IPS-18c (cell line): ENCODE measurements around the gene STAMBPL1.
"Not testable (repeated sequence)": the region's sequence is repeated elsewhere in the genome, so short reads cannot be mapped to it uniquely, and the experiment has no call there.

Experiments
- H3K4me3 ChIP-seq: 2 replicates; pipeline ENCODE4 v1.7.0; 2013; ENCODE audit warnings: low read depth, mild to moderate bottlenecking, low read length, moderate library complexity; ENCODE audit not compliant: insufficient read depth
- H3K9me3 ChIP-seq: one replicate; pipeline ENCODE4 v1.6.1; 2013; ENCODE audit warnings: mild to moderate bottlenecking, low read length, moderate library complexity; ENCODE audit not compliant: control insufficient read depth, insufficient read depth

The STAMBPL1 gene

DNA sequence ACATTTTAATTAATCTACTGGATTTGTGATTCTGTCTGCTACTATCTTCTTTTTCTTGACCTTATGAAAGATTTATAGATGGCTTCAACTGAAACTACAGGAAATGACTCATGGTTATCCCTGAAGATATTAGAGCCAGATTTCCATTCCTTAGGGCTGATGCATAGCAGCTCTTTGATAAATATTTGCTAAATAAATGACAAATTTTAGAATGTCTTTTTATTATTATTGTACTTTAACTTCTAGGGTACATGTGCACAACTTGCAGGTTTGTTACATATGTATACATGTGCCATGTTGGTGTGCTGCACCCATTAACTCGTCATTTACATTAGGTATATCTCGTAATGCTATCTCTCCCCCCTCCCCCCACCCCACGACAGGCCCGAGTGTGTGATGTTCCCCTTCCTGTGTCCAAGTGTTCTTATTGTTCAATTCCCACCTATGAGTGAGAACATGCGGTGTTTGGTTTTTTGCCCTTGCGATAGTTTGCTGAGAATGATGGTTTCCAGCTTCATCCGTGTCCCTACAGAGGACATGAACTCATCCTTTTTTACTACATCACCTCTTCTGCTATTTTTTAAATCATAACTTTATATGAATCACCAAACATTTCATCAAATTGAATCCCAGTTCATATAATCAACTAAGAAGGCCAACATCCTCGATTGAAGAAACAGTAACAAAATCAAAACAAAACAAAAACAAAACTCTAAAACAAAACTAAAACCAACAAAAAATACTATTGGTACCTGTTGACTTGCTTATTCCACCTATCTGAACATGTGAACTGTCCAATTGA, 2.8 kb downstream of the STAMBPL1 start:
- not testable (repeated sequence) for H3K9me3 ChIP-seq, H3K4me3 ChIP-seq

DNA sequence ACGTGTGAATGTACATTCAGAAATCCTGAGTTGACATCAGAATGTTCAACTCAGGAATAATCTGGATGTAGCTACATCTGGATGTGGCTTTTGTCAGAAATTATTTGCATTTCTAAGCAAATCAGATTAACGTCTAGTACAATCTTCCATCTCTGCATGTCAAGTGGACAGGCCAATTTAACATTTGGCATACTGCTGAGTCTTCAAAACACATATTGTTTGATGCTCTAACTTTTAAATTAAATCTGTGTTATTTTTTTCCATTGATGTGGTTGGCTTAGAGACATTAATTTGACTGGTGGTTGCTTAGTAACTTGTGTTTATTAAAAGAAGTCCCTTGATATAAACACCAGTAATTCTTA, 3.4 kb downstream of the STAMBPL1 start:
- Histone ChIP-seq H3K4me3 (no peak overlapping the region), H3K9me3 (peaks cover 2% of the 10 kb centered on the region)

DNA sequence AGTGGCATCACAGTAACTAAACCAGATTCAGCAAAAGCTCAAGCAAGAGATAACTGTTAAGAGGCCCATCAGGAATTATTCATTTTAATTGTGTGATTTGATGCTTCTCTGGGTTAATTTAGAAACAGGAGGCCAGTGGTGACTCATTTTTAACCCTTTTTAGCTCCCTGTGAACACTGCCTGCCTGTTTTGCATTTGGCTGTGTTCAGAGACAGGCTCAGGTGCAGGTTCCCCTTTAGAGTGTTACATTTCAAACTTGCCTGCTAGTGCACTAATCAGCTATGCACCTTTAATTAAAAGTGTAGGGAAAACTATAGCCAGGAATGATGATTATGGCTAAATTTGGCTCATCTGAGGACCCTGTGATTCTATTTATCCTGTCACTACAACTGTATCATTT, 6.5 kb downstream of the STAMBPL1 start:
- Histone ChIP-seq H3K9me3 (no peaks in the 10 kb centered on the region), H3K4me3 (no peak overlapping the region)

DNA sequence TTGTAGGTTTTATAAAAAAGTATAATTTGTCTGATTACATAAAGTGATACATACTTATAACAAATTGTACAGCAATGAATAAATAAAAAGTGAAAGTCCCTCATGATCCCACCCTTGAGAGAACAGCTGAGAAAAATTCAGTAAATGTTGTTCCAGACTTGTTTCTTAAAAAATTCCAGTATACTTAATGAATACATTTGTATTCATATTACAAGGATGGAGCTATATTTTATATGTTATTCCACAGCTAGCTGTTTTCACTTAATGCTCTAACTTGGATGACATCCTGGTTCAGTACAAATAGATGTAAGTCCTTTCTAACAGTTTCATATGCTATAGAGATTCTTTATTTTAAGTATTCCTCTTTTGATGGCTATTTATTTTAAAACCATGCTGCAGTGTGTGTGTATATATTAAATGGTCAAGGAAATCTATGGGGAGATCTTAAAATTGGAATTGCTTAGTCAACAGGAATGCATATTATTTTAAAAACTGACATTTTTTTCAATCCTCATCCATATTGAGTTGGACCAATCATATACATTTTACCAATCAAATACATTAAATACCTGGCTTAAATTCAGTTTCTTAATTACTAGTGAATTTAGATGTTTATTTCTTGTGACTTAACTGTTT, 8.9 kb downstream of the STAMBPL1 start:
- Histone ChIP-seq H3K4me3 (no peak overlapping the region), H3K9me3 (no peaks in the 10 kb centered on the region)

DNA sequence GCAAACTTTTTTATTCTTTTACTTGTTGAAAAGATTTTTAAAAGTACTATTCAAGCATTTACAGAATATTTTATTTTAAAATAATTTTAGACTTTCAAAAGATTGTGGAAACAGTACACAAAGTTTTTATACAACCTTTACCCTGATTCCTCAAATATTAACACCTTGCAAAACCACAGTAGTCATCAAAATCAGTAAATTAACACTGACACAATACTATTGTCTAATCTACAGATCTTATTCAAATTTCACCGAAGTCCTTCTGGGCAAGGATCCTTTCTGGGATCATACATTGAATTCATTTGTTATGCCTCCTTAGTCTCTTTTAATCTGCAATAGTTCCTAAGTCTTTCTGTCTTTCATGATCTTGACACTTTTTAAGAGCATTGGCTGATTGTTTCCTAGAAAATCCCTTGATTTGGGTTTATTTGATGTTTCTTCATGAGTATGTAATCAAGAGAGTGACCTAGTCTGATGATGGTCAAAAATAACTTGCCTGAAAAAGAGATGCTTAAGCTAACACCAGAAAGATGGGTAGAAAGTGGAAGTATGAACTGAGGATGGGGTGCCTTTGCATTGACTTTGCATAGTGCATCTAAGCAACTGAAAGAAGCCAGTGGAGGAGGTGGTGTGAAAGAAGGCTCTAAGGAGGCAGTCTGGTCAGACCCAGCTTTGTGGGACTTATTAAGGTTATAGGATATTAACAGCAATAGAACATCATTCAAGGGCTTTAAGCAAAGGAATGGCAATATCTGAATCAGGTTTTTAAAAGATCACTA, 9.7 kb downstream of the STAMBPL1 start:
- Histone ChIP-seq H3K4me3 (no peak overlapping the region), H3K9me3 (no peaks in the 10 kb centered on the region)

DNA sequence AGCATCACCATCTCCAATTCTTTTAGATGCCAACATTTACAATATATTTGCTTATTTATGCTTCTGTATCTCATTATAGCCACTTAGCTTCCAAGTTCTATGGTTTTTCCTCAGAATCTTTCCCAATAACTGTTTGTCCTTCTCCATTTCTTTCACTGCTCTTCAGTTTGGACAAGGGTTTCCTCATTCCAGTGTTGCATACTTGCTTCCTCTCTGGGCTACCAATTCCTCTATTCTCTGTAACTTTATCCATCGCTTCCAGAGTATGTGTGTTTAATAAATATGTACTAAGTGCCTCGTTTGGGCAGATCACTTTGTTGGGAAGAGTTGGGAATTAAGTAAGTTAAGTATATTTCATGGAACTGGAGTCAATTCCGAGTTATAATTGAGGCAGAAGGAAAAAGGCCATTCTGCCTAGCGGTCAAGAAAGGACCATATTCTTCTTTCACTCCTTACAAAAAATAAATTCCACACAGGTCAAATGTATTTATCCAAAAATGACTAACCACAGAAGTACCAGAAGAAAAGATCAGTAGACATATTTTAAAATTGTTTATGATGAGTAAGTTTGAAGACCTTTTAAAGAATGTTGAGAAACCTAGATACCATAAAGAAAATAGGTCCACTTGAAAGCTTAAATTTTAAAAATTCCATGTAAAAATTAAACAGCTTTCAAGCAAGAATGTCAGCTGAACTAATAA, 10.8 kb downstream of the STAMBPL1 start:
- Histone ChIP-seq H3K4me3 (no peak overlapping the region), H3K9me3 (no peaks in the 10 kb centered on the region)

DNA sequence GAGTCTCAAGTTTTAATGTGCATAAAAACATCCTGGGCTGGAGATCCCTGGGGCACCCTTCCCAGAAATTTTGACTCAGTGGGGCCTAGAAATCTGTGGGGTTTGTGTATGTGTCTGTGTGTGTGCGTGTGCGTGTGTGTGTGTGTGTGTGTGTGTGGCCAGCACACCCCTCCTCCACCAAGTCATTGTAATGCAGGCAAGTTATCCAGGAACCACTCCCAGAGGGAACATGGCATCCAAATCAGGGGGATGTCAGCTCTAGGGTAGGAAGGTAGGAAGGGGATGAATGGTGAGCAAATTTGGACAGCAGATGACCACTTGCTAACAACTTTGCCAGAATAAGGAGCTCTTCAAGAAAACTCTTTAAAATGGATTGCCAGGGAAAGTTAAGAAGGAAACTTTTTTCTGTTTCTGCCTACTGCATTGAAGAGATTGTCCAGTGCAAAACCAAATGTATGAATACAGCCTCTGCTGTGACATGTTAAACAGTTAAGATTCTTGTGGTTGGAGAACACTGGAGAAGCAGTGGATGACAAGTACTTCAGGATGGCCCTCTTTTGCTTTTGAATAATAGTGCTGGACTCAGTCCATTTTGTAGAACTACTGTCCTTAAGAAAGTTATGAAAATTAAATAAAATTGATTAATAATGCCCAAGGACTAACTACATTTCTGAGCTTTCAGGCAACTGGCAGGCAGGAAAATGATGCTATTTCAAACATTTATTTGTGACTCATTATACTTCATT, 12.3 kb downstream of the STAMBPL1 start:
- no peaks in the 10 kb centered on the region for H3K9me3 ChIP-seq
- no peak overlapping the region for H3K4me3 ChIP-seq

DNA sequence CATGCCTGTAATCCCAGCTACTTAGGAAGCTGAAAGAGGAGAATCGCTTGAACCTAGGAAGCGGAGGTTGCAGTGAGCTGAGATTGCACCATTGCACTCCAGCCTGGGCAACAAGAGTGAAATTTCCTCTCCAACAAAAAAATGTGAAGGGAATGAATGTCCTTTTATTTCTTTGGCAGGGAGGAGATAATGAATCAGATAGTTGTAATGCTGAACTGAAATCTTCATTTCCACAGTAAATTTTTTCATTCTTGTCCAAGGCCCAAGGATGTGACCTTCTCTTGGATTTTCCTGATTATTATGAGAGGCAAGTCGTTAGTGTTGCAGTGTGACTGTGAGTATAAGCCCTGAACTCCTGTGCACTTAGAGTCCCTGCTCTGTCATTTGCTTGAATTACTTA, 13.6 kb downstream of the STAMBPL1 start:
- no peaks in the 10 kb centered on the region for H3K9me3 ChIP-seq
- no peak overlapping the region for H3K4me3 ChIP-seq

DNA sequence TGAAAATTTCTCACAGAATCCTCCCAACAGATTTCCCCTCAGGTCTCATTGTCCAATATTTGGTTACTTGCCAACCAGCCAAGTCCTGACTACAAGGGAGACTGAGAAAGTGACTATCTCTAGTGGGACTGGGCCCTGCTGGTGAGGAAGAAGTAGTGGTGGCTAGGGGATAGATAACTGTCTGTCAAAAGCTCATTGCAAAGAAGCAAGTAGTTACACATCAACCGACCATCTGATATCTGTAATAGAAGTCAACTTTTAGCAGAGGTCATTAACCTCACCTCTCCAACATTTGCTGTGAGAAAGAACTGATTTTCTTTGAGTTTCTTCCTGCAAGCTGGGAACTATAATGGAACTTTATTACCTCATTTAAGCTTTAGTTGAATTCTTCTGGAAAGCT, 15.2 kb downstream of the STAMBPL1 start:
- Histone ChIP-seq H3K4me3 (no peak overlapping the region), H3K9me3 (no peaks in the 10 kb centered on the region)

DNA sequence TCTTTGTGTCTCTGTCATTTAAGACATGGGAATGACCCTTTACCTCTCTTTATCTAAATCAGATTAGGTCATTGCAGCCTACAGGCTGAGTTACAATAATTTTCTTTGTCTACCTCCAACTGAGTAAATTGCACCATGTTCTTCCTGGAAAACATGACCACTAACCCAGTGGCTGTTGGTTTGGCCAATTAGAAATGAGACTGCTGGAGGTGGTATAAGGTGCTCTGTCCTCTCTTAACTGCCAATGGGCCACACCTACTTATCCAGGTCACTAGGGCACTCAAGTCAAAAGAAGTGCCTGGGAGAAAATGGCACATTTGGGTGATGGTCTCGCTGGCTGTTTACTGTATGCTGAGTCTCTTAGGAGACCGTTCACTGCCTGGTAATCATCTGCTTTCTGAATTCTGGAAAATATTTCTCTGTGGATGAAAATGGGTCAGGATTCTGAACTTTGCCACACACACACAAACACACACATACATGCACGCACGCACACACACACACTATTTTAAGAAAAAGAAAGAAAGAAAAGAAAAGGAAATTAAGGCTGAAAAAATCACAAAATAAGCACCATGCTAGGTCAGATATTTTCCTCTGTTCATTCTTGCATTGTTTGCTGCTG, 16.4 kb downstream of the STAMBPL1 start:
- Histone ChIP-seq H3K9me3 (no peaks in the 10 kb centered on the region), H3K4me3 (no peak overlapping the region)

DNA sequence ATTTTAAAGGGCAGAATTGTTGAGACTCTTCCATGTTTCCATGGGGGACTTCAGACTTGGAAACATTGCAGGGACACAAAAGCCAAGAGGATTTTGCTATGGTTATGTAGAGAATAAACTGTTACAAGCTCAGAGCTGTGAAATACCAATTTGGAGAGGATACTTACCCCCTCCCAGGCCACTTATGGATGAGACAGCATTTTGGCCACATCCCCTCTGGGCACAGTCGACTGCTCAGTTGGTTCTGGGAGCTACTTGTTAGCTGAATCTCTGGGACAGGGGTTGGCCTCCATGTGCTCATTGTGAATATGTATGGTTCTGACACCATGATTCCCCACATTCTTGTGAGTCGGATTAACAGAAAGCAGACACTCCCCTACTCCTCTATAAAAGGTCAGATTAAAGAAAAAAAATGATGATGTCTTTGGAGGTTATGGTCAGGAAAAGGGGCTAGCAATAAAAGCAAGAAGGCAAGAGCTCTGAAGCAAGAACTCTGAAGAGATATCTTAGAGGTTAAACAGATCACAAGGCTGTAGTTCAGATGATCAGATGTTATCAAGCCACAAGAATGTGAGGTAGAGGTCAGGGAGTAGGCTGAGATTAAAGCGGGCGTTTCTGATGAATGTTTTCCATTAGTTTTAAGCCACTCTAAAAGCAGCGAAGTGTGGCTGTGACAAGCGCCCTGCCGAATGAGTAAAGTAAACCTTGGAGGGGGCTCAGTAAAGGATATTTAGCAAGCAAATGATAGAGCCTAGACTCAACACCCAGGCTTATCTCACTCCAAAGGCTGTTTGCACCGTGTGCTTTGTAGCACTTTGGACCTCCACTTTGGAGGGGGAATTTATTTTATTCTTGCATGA, 17.2 kb downstream of the STAMBPL1 start:
- Histone ChIP-seq H3K9me3 (no peaks in the 10 kb centered on the region), H3K4me3 (no peak overlapping the region)

DNA sequence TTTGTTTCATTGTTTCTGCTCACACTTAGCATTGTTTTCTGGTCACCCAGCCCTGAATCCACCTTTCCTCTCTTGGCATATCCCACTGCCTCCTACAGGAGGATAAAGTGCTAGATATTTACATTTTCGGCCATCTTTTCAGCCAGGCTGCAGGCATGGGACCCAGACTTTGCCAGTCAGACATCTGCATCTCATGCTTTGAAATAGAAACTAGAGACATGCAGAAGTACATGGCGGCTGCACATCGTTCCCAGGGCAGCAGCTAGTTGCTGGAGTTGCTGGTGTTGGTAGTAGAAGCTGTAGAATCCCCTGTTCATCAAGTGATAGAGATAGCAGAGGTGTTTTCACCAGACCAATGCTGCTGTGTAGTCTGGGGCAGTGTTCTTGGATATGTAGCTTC, 18.7 kb downstream of the STAMBPL1 start:
- no peaks in the 10 kb centered on the region for H3K9me3 ChIP-seq
- no peak overlapping the region for H3K4me3 ChIP-seq

DNA sequence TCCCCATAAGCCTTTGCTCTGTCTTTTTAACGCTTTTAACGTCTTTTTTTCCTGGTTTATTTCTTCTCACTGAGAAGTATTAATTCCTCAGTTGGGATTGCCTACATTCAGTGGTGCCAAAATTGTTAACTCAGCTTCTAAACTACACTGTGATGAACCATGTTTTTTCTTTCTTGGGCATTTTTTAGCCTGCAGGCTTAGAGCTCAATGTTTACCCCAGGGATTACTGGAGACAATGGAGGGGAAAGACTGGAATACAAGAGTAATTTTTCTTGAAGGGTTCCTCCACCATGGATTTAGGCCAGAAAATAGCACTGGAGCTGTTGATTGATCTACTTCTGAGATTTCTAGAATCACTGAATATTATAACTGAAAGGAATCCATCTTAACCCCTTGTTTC, 19.8 kb downstream of the STAMBPL1 start:
- Histone ChIP-seq H3K4me3 (no peak overlapping the region), H3K9me3 (no peaks in the 10 kb centered on the region)

DNA sequence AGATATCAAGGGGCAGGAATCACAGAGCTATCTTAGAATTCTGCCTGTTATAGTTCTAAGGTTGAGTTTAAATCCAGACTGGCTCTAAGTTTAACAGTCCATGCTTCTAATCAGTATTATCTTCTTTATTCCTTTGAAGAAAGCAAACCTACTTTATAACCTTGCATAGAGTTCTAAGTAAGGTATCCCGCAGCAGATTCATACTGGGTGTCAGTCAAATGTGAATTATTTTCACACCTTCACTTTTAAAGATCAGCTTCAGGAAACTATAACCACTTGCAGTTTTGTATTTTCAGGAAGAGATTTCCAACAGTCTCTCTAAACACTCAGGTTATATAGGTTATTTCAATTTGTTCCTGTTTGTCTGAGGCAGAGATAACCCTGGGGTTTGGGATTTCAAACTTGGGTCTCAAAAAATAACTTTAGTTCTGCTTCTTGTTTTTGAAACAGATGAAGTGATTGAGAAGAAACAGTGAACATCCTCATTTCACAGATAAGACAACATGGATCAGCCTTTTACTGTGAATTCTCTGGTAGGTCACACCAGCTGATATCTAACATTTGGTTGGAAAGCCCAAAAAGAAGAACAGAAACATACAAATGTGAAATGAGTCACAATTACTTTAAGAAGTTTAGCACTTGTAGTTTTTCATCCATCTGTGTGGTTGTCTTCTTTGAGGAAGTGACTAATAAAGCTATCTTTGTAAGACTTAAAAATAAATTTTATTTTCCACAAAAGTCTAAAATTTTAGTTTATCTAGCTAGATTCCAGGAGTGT, 21.4 kb downstream of the STAMBPL1 start:
- H3K4me3 ChIP-seq: no peak overlapping the region

More for the DNA sequence above, 21.4 kb downstream of the STAMBPL1 start:
- H3K9me3 ChIP-seq: no peaks in the 10 kb centered on the region
